ENCODE results near the gene KATNB1.
"Not testable (repeated sequence)": the region's sequence is repeated elsewhere in the genome, so short reads cannot be mapped to it uniquely, and the experiment has no call there.

Gene KATNB1

DNA sequence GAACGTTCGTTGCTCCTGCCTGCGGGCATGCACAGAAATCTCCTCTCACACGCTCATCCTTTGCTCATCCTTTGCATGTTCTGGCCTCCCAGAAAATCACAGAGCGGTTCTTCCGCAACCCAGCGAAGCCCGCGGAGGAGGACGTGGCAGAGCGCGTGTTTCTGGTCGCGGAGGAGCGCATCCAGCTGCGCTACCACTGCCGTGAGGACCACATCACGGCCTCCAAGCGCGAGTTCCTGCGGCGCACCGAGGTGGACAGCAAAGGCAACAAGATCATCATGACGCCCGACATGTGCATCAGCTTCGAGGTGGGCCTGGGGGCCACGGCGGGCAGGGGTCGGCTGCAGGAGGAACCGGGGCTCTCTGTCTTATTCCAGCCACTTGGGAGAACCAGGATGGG lies 9.6 kb upstream of the KATNB1 start:
- no peak for DNase-seq (ENCODE audit: low read depth in 2 of 2)

- DNase-seq (ENCODE audit: low read depth in 2 of 2), result no peak
These were observed 9.1 kb upstream of the KATNB1 start for GRCh38 chr16:57726433-57726947.

- no peak for DNase-seq (ENCODE audit: low read depth in 2 of 2)
These were observed 8.0 kb upstream of the KATNB1 start for GRCh38 chr16:57727610-57728009.

- DNase-seq (ENCODE audit: low read depth in 2 of 2), result no peak
These were observed 7.0 kb upstream of the KATNB1 start for GRCh38 chr16:57728336-57729181.

DNA sequence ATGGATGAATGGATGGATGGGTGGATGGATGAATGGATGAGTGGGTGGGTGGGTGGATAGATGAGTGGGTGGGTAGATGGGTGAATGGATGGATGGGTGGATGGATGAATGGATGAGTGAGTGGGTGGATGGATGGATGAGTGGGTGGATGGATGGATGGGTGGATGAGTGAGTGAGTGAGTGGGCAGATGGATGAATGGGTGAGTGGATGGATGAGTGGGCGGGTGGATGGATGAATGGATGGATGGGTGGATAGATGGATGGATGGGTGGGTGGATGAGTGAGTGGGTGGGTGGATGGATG lies 6.4 kb upstream of the KATNB1 start:
- DNase-seq (ENCODE audit: low read depth in 2 of 2), result no peak

DNA sequence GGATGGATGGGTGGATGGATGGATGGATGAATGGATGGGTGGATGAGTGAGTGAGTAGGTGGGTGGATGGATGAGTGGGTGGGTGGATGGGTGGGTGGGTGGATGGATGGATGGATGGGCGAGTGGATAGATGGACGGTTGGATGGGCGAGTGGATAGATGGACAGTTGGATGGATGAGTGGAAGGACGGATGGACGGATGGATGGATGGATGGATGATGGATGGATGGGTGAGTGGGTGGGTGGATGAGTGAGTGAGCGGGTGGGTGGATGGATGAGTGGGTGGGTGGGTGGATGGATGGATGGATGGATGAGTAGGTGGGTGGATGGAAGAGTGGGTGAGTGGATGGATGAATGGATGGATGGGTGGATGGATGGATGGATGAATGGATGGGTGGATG lies 5.7 kb upstream of the KATNB1 start:
- not testable (repeated sequence) for DNase-seq (ENCODE audit: low read depth in 2 of 2)

GRCh38 chr16:57730771-57731730 lies 4.5 kb upstream of the KATNB1 start:
- DNase-seq (ENCODE audit: low read depth in 2 of 2), result no peak

- no peak for DNase-seq (ENCODE audit: low read depth in 2 of 2)
These were observed 3.5 kb upstream of the KATNB1 start for GRCh38 chr16:57732037-57732436.

GRCh38 chr16:57732714-57733113 lies 2.9 kb upstream of the KATNB1 start:
- DNase-seq (ENCODE audit: low read depth in 2 of 2), result no peak

GRCh38 chr16:57734308-57734924 lies 1.2 kb upstream of the KATNB1 start:
- DNase-seq (ENCODE audit: low read depth in 2 of 2), result no peak

DNA sequence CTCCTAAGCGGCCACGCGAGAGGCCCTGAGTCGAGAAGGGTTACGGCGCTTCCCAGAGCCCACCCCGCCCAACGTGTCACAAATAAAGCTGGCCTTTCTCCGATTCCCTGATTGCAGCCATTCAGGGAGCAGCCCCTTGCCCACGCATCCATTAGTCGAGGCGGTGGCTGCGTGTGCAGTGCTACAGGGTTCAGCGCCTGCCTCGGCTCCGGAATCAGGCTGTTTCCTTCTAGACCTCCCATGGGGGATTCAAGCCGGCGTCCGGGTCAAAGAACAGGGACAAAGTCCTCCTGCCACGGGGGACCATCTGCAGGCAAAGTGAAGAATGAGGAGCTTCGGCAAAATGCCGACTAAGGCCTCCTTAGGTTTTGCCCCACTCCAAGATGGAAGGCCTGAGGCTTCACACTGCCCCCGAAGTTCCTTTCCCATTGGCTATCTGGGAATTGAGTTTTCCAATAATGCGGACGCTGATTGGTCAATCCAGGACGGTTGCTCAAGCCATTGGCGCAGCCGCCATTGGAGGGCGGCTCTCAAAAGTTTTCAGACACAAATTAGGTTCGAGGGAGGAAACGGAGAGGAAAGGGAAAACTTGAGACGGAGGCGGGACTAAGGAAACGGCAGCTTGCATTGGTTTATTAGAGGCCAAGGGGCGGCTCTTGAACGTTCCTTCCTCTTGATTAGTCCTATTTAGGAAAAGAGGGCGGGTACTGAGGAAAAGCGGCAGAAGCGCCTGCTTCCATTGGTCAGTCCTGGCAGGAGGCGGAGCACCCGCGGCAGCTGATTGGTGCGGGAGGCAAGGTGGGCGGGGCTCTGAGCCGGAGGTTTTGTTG lies 430 bp upstream of the KATNB1 start:
- DNase-seq (ENCODE audit: low read depth in 2 of 2), result peak; percentile 91 to 93

- DNase-seq (ENCODE audit: low read depth in 2 of 2), result no peak
These were observed 1.1 kb downstream of the KATNB1 start for GRCh38 chr16:57736419-57737351.

GRCh38 chr16:57738844-57739243 lies 3.3 kb downstream of the KATNB1 start:
- DNase-seq (ENCODE audit: low read depth in 2 of 2), result no peak

DNA sequence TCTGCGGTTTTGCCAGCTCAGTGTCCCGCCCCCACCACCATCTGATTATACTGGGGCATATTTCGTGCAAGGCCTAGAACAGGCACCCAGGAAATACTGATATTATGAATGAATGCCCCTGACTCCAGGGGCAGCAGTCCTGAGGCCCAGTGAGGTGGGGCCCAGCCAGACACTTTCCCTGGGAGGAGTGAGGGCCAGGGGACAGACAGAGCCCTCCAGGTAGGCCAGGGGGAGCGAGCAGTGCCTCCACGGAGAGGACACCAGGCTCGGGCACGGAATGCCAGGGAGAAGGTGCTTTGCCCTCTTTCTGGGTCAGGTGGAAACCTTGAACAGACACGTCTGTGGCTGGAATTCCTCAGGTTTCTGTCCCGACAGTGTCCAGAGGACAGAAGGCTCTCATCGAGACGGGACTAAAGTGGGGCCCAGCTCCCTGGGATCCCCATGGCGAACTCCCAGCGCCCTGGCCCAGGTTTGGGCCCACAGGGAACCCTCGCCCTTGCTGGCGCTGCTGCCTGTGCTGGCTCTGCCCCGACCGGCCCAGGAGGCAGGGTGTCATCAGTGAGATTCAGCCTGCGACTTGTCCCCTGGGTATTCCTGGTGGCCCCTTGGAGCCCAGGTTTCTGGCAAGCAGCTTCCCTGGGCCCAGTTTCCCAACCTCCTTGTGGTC lies 4.3 kb downstream of the KATNB1 start:
- DNase-seq (ENCODE audit: low read depth in 2 of 2), result no peak

DNA sequence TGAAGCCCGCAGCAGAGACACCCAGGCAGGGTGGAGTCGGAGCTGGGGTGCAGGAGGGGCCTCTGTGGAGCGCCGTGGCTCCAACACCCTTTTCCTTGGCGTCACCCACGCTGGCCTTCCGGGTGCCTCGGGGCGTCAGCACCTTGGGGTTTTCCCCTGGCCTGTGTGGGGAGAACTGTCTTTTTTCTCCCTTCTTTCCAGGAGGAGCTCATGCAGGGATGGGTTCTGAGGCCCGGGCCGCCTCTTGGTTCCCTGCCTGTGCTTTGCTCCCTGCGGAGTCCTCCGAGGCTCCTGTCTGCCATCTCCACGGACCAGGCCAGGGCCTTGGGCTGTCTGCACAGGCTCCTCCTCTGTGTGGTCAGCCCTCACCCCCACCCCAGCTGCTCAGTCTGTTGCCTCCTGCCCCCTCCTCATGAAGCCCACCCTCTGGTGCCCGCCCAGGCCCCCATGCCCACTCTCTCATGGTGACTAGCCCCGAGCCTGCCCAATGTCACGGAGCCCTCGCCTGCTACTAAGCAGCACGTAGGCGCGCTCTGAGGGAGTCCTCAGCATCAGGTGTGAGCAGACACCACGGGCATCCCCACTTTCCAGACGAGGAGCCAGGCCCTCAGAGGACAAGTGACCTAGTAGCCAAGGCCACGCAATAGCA lies 5.0 kb downstream of the KATNB1 start:
- DNase-seq (ENCODE audit: low read depth in 2 of 2), result no peak

DNA sequence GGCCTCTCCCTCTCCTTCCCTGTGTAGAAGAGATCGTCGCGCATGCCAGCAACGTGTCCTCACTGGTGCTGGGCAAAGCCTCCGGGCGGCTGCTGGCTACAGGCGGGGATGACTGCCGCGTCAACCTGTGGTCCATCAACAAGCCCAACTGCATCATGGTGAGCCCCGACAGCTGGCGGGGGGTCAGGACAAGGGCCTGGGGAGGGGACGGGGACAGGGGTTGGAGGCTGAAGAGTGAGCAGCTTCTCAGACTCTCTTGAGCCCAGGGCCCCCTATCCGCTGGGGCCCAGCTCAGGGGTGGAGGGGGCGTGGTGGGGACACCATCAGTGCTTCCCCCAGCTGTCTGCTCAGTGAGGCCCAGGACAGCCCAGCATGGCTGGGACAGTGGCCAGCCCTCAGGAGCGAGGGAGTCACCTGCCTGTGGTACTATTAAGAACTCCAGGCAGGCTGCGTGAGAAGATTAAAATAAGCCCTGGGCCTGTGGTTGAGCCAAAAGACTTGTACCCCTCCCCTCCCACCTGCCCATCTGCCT lies 6.2 kb downstream of the KATNB1 start:
- no peak for DNase-seq (ENCODE audit: low read depth in 2 of 2)

- DNase-seq (ENCODE audit: low read depth in 2 of 2), result no peak
These were observed 7.0 kb downstream of the KATNB1 start for GRCh38 chr16:57742543-57742942.

- DNase-seq (ENCODE audit: low read depth in 2 of 2), result no peak
These were observed 7.9 kb downstream of the KATNB1 start for GRCh38 chr16:57743458-57743857.

Measured in stimulated activated CD4-positive, alpha-beta T cell treated with anti-CD3 and anti-CD28 coated beads, Interleukin-1b, Interleukin-23, amount 100 ng/mL, for 1 hour (primary cell).